HepG2 (cell line): ENCODE data around the gene DIAPH1. TPM values are rescaled to one million over a fixed set of nuclear protein-coding genes. Genes with fewer than 3 reads are reported as not detected.

ENCODE experiments used
- HOXA5 ChIP-seq: sonication (generic); formaldehyde crosslinking; IDR thresholded peaks from 2 replicates; pipeline ENCODE4 v1.4.0; 2020; ENCODE audit warnings: missing genetic modification reagents
- POLR2A ChIP-seq, 2 experiments: IDR thresholded peaks; 2 replicates each; pipeline ENCODE4 v1.6.1; 2011; ENCODE audit warnings: low read depth in 2 of 2, low read length in 2 of 2, mild to moderate bottlenecking in 1 of 2, moderate library complexity in 1 of 2; ENCODE audit not compliant: insufficient read depth in 1 of 2
- POLR2AphosphoS5 ChIP-seq: IDR thresholded peaks from 2 replicates; pipeline ENCODE4 v1.6.1; 2012; ENCODE audit warnings: low read depth, low read length
- SMAD3 ChIP-seq: sonication (generic); formaldehyde crosslinking; IDR thresholded peaks from 2 replicates; pipeline ENCODE4 v1.4.0; 2020; ENCODE audit warnings: missing genetic modification reagents
- SRSF4 ChIP-seq: fragments of 200-400 bp; formaldehyde crosslinking; IDR thresholded peaks from one replicate; pipeline ENCODE4 v1.6.1; 2018; ENCODE audit warnings: mild to moderate bottlenecking, low read depth, low read length, moderate library complexity; ENCODE audit not compliant: poor library complexity, severe bottlenecking
- TBP ChIP-seq: sonication (generic); formaldehyde crosslinking; IDR thresholded peaks from 2 replicates; pipeline ENCODE4 v1.5.0; 2020; ENCODE audit warnings: missing genetic modification reagents
- ZBTB1 ChIP-seq: sonication (generic); formaldehyde crosslinking; IDR thresholded peaks from 2 replicates; pipeline ENCODE4 v1.4.0; 2020; ENCODE audit warnings: missing genetic modification reagents, borderline replicate concordance
- ZMAT3 ChIP-seq: sonication (generic); formaldehyde crosslinking; conservative IDR thresholded peaks from 2 replicates; pipeline ENCODE4 v1.7.0; 2021; ENCODE audit warnings: missing genetic modification reagents
- ZNF761 ChIP-seq: sonication (generic); formaldehyde crosslinking; conservative IDR thresholded peaks from 2 replicates; pipeline ENCODE4 v1.4.0; 2020; ENCODE audit warnings: mild to moderate bottlenecking, missing genetic modification reagents
- ZNF781 ChIP-seq: sonication (generic); formaldehyde crosslinking; IDR thresholded peaks from 2 replicates; pipeline ENCODE4 v1.5.1; 2020; ENCODE audit warnings: borderline replicate concordance, mild to moderate bottlenecking, missing genetic modification reagents; ENCODE audit errors: not compliant biosample characterization
- polyA plus RNA-seq, 8 experiments: library from polyadenylated mRNA; depleted of rRNA in 3 of 8; stranded (reverse) in 7 of 8; unstranded in 1 of 8; fragments of >200 nt; fragmentation: Illumina TruSeq in 4 of 8; extraction: Trizol in 4 of 8; gene quantifications; 2 replicates each; pipeline versions ENCODE4 v1.2.1 to v1.2.3, GENCODE V29; 2011 to 2016; ENCODE audit warnings: low read depth in 4 of 8, missing spikeins in 1 of 8, mixed read lengths in 1 of 8; ENCODE audit not compliant: insufficient read depth in 1 of 8
- total RNA-seq, 5 experiments: library from RNA; depleted of rRNA; stranded (reverse); fragments of >200 nt; fragmentation: Illumina TruSeq; extraction: Trizol; gene quantifications; 2 replicates each; pipeline ENCODE4 v1.2.3, GENCODE V29; 2016; ENCODE audit warnings: low read depth in 1 of 5
- TF ChIP-seq, protein P1 (sequence below): sonication (generic); formaldehyde crosslinking; IDR thresholded peaks from 2 replicates; pipeline ENCODE4 v1.5.0; 2020; ENCODE audit warnings: mild to moderate bottlenecking, missing genetic modification reagents, borderline replicate concordance
- TF ChIP-seq, protein P2 (sequence below): sonication (generic); formaldehyde crosslinking; IDR thresholded peaks from 2 replicates; pipeline ENCODE4 v1.4.0; 2020; ENCODE audit warnings: missing genetic modification reagents, borderline replicate concordance
- TF ChIP-seq, protein P3 (sequence below): sonication (generic); formaldehyde crosslinking; IDR thresholded peaks from 2 replicates; pipeline ENCODE4 v1.4.0; 2020; ENCODE audit warnings: missing genetic modification reagents

Gene DIAPH1
- total and polyA plus RNA-seq, 2 of the 13 experiments (the other 11 are each of a cell fraction or from before 2014, with no cell fraction given): 25.1 to 33.9 TPM

DNA sequence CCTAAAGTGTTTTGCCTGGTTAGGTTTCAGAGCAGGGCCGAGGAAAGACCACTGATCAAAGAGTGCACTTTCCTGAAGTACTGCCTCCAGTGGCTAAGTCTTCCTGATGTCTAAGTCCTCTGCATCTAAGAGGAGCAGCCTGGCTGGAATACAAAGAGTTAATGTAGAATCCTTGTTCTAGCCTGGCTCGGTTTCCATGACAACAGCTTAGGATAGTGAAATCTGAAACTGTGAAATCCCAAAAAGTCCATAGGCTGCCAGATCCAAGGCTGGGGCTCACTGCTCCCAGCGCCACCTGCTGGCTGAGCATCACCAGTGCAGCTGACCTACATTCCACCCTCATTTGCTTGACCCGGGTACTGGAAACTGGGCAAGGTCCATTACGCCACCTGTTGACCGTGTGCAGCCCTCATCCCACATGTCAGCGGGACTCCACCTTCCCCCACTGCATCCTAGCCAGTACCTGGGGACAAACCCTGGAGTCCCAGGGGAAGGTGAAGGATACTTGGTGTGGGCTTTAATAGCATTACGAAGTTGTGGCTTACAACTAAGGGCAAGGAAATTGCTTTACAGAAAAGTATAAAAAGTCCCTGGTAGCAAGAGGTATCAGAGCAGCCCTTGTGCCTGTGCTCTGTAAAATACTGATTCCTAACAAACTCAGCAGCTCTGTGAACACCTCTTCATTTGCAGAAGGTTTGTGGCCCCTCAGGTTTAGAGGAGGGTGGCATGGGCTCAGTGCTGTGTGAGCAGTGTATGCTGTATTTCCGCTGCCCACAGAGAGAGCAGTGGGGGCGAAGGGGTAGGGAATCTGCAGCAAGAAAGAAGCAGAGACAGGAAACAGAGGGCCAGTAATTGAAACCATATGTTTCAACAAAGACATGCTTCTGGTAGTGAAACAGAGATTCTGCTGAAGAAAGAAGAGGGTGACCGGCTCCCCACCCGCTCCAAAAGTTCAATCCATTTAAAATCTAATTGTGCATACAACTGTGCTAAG is 93.9 kb downstream of the DIAPH1 start (continued):
- TF ChIP-seq, protein P1, sequence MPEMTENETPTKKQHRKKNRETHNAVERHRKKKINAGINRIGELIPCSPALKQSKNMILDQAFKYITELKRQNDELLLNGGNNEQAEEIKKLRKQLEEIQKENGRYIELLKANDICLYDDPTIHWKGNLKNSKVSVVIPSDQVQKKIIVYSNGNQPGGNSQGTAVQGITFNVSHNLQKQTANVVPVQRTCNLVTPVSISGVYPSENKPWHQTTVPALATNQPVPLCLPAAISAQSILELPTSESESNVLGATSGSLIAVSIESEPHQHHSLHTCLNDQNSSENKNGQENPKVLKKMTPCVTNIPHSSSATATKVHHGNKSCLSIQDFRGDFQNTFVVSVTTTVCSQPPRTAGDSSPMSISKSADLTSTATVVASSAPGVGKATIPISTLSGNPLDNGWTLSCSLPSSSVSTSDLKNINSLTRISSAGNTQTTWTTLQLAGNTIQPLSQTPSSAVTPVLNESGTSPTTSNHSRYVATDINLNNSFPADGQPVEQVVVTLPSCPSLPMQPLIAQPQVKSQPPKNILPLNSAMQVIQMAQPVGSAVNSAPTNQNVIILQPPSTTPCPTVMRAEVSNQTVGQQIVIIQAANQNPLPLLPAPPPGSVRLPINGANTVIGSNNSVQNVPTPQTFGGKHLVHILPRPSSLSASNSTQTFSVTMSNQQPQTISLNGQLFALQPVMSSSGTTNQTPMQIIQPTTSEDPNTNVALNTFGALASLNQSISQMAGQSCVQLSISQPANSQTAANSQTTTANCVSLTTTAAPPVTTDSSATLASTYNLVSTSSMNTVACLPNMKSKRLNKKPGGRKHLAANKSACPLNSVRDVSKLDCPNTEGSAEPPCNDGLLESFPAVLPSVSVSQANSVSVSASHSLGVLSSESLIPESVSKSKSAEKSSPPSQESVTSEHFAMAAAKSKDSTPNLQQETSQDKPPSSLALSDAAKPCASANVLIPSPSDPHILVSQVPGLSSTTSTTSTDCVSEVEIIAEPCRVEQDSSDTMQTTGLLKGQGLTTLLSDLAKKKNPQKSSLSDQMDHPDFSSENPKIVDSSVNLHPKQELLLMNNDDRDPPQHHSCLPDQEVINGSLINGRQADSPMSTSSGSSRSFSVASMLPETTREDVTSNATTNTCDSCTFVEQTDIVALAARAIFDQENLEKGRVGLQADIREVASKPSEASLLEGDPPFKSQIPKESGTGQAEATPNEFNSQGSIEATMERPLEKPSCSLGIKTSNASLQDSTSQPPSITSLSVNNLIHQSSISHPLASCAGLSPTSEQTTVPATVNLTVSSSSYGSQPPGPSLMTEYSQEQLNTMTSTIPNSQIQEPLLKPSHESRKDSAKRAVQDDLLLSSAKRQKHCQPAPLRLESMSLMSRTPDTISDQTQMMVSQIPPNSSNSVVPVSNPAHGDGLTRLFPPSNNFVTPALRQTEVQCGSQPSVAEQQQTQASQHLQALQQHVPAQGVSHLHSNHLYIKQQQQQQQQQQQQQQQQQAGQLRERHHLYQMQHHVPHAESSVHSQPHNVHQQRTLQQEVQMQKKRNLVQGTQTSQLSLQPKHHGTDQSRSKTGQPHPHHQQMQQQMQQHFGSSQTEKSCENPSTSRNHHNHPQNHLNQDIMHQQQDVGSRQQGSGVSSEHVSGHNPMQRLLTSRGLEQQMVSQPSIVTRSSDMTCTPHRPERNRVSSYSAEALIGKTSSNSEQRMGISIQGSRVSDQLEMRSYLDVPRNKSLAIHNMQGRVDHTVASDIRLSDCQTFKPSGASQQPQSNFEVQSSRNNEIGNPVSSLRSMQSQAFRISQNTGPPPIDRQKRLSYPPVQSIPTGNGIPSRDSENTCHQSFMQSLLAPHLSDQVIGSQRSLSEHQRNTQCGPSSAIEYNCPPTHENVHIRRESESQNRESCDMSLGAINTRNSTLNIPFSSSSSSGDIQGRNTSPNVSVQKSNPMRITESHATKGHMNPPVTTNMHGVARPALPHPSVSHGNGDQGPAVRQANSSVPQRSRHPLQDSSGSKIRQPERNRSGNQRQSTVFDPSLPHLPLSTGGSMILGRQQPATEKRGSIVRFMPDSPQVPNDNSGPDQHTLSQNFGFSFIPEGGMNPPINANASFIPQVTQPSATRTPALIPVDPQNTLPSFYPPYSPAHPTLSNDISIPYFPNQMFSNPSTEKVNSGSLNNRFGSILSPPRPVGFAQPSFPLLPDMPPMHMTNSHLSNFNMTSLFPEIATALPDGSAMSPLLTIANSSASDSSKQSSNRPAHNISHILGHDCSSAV (CRISPR knock-in tag): 0 out of 2 replicates have a peak, but pooled peaks have one; percentile 43
- TF ChIP-seq, protein P2, sequence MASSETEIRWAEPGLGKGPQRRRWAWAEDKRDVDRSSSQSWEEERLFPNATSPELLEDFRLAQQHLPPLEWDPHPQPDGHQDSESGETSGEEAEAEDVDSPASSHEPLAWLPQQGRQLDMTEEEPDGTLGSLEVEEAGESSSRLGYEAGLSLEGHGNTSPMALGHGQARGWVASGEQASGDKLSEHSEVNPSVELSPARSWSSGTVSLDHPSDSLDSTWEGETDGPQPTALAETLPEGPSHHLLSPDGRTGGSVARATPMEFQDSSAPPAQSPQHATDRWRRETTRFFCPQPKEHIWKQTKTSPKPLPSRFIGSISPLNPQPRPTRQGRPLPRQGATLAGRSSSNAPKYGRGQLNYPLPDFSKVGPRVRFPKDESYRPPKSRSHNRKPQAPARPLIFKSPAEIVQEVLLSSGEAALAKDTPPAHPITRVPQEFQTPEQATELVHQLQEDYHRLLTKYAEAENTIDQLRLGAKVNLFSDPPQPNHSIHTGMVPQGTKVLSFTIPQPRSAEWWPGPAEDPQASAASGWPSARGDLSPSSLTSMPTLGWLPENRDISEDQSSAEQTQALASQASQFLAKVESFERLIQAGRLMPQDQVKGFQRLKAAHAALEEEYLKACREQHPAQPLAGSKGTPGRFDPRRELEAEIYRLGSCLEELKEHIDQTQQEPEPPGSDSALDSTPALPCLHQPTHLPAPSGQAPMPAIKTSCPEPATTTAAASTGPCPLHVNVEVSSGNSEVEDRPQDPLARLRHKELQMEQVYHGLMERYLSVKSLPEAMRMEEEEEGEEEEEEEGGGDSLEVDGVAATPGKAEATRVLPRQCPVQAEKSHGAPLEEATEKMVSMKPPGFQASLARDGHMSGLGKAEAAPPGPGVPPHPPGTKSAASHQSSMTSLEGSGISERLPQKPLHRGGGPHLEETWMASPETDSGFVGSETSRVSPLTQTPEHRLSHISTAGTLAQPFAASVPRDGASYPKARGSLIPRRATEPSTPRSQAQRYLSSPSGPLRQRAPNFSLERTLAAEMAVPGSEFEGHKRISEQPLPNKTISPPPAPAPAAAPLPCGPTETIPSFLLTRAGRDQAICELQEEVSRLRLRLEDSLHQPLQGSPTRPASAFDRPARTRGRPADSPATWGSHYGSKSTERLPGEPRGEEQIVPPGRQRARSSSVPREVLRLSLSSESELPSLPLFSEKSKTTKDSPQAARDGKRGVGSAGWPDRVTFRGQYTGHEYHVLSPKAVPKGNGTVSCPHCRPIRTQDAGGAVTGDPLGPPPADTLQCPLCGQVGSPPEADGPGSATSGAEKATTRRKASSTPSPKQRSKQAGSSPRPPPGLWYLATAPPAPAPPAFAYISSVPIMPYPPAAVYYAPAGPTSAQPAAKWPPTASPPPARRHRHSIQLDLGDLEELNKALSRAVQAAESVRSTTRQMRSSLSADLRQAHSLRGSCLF (CRISPR knock-in tag): no peak
- TF ChIP-seq ZNF761: no peak
- TF ChIP-seq, protein P3, sequence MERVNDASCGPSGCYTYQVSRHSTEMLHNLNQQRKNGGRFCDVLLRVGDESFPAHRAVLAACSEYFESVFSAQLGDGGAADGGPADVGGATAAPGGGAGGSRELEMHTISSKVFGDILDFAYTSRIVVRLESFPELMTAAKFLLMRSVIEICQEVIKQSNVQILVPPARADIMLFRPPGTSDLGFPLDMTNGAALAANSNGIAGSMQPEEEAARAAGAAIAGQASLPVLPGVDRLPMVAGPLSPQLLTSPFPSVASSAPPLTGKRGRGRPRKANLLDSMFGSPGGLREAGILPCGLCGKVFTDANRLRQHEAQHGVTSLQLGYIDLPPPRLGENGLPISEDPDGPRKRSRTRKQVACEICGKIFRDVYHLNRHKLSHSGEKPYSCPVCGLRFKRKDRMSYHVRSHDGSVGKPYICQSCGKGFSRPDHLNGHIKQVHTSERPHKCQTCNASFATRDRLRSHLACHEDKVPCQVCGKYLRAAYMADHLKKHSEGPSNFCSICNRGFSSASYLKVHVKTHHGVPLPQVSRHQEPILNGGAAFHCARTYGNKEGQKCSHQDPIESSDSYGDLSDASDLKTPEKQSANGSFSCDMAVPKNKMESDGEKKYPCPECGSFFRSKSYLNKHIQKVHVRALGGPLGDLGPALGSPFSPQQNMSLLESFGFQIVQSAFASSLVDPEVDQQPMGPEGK (CRISPR knock-in tag): 0 out of 2 replicates have a peak, but pooled peaks have one; percentile 20
- TF ChIP-seq ZNF781 (CRISPR knock-in tag): no peak
- TF ChIP-seq HOXA5 (CRISPR knock-in tag): no peak
- TF ChIP-seq TBP (CRISPR knock-in tag): no peak
- no peak for TF ChIP-seq SRSF4
- peak; percentile 85; the same call in 1 of the 2 replicates for TF ChIP-seq SMAD3 (CRISPR knock-in tag)
- no peak for TF ChIP-seq POLR2AphosphoS5
- TF ChIP-seq POLR2A (IDR thresholded peaks at IDR 0.05; ENCODE audit: insufficient read depth in 1 of 2, low read depth in 2 of 2, low read length in 2 of 2): no peak
- TF ChIP-seq ZMAT3 (CRISPR knock-in tag): no peak
- no peak for TF ChIP-seq ZBTB1
